Tibial artery (tissue), 4 donors: ENCODE results near the gene HSPA9.
"Not testable (repeated sequence)": the region's sequence is repeated elsewhere in the genome, so short reads cannot be mapped to it uniquely, and the experiment has no call there.

Source experiments
- DNase-seq, 2 donors: peaks; one replicate each; pipeline ENCODE4 v3.0.0-alpha.2; 2019
- H3K27ac ChIP-seq, 2 donors: fragments of 200-600 bp; sonication (generic) in 1 of 2; 1 replicate in 1 of 2; 2 replicates in 1 of 2; pipeline ENCODE4 v1.5.1; 2018 to 2019; ENCODE audit warnings: mild to moderate bottlenecking in 1 of 2
- H3K27me3 ChIP-seq, 2 donors: fragments of 200-600 bp; sonication (generic) in 1 of 2; one replicate each; pipeline versions ENCODE4 v1.5.1 to v1.6.0; 2016 to 2019
- H3K36me3 ChIP-seq, 3 donors: fragments of 200-600 bp; sonication (generic) in 2 of 3; one replicate each; pipeline ENCODE4 v1.5.1; 2016 to 2019; ENCODE audit warnings: mild to moderate bottlenecking in 2 of 3
- H3K4me1 ChIP-seq, 4 donors: fragments of 200-600 bp; sonication (generic) in 2 of 4; 1 replicate in 3 of 4; 2 replicates in 1 of 4; pipeline ENCODE4 v1.5.1; 2016 to 2019
- H3K4me3 ChIP-seq, 2 donors: fragments of 200-600 bp; sonication (generic) in 1 of 2; 1 replicate in 1 of 2; 2 replicates in 1 of 2; pipeline ENCODE4 v1.5.1; 2018 to 2019; ENCODE audit warnings: mild to moderate bottlenecking in 2 of 2
- H3K9me3 ChIP-seq, 3 donors: fragments of 200-600 bp; sonication (generic) in 1 of 3; one replicate each; pipeline ENCODE4 v1.5.1; 2016 to 2019
- CTCF ChIP-seq, 2 experiments: fragments of 200-600 bp in 1 of 2; fragments of 450-650 bp in 1 of 2; IDR thresholded peaks; one replicate each; pipeline ENCODE4 v1.5.1; 2017 to 2019; ENCODE audit warnings: antibody characterized with exemption in 2 of 2, mild to moderate bottlenecking in 1 of 2, moderate library complexity in 1 of 2
- intact Hi-C: fragments of 100-400 bp; cut with DNase I; formaldehyde crosslinking; loops from one replicate; pipeline ENCODE4 v1.15.0; 2023; ENCODE audit warnings: low total_unique reads

Gene HSPA9

DNA sequence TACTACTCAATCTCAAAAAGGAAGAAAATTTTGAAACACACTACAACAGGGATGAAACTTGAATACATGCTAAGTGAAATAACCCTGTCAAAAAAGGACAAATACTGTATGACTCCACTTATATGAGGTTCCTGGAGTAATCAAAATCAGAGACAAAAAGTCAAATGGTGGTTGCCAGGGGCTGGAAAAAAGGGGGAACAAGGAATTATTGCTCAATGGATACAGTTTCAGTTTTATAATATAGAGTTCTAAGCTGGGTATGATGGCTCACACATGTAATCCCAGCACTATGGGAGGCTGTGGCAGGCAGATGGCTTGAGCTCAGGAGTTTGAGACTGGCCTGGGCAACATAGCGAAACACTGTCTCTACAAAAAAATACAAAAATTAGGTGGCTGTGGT lies 61.2 kb downstream of the HSPA9 start:
- Histone ChIP-seq H3K4me1 (no peaks in the 10 kb centered on the region), H3K27me3 (no peaks in the 10 kb centered on the region), H3K4me3 (no peak overlapping the region), H3K36me3 (peaks cover 67 to 96% (median 87%) of the 10 kb centered on the region in 3 donors), H3K9me3 (no peaks in the 10 kb centered on the region), H3K27ac (no peak overlapping the region)
- no peak for TF ChIP-seq CTCF (IDR thresholded peaks at IDR 0.05)
- DNase-seq = no peak
- intact Hi-C loops = no loop called here

DNA sequence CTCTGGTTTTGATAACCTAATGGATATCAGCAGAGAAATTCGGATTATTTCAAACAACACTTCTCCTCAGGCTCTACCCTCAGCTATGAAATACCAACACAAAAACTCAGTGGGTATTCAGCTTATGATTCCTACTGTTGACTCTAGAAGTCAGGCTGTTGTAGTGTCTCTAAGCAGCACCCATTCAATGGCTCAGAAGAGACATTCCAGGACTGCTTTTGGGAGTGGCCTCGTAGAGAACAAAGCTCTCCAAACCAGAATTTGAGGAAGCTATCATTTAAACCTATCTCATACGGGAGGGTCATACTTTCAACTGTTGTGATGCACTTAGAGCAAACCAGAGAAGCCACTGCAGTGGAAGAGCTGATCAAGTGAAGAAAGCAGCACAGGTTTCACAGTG lies 66.2 kb downstream of the HSPA9 start:
- Histone ChIP-seq H3K4me1 (peaks cover 0 to 15% (median 15%) of the 10 kb centered on the region in 4 donors), H3K4me3 (no peak overlapping the region), H3K9me3 (no peaks in the 10 kb centered on the region), H3K36me3 (peaks cover 52 to 74% (median 68%) of the 10 kb centered on the region in 3 donors), H3K27me3 (no peaks in the 10 kb centered on the region), H3K27ac (no peak overlapping the region)
- no peak for DNase-seq
- no peak for TF ChIP-seq CTCF (IDR thresholded peaks at IDR 0.05)
- intact Hi-C loops = no loop called here

DNA sequence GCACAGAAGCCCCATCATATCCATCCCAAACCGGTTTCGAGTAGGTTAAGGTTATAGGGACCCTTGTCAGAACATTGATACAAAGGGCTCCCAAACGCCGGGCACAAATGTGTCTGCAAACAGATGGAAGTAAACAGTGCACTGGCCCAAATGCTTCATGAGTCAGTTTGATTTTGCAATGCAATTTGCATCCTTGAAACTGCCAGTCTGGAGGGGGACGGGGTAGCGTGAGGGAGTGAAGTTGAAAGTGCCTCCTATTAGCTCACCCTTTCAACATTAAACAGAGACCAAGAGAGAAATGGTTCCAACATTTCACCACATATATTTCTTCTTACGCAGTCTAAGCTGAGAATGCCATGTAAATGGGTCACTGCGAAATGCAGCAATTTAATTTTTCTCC lies 67.7 kb downstream of the HSPA9 start:
- Histone ChIP-seq H3K4me1 (peaks cover 0 to 23% (median 19%) of the 10 kb centered on the region in 4 donors), H3K36me3 (peaks cover 40 to 59% (median 53%) of the 10 kb centered on the region in 3 donors)
- H3K9me3 ChIP-seq, H3K4me3 ChIP-seq, intact Hi-C loops, H3K27me3 ChIP-seq, DNase-seq, H3K27ac ChIP-seq: not testable (repeated sequence)

DNA sequence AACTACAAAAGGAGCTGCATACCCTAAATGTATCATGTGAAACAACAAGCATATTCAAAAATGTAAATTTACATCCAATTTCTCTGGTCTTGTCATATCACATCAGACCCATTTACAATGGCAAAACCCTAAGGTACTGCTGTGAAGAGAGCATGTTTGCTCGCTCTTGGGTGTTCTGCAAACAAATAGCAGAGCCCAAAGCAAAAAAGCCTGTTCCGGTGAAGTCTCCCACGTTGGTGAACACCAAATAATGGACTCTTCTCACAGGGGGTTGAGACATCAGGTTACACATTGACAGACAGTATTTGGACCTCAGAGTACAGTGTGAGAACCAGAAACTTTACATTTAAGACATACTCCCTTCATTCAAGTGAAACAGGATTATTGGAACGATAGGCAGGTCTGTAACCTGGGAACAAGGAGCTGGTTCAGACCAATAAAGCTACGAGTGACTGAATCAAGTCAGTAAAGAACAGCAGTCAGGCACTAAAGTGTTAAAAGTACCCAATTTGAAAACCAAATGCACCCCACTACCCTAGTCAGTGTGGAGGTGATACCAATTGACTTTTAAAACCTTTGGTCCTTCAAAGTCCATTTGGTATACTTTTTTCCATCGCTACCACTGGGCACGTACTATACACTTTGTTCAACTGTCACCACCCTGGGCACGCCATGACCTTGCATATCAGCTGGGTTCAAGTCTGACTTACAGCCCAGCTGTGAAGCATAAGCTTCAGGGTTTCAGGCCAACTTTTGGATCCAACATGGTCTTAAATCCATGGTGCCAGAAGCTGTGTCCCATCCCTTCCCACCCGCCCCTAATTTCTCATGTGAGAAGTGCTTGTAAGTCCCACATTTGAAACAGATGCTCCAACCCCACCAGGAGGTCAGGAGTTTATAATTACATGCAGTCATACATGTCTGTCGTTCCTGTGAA lies 68.6 kb downstream of the HSPA9 start:
- H3K36me3 ChIP-seq = peaks cover 35 to 53% (median 48%) of the 10 kb centered on the region in 3 donors

GRCh38 chr5:138504799-138505198 lies 70.4 kb downstream of the HSPA9 start:
- DNase-seq = peak; percentile 21 to 79
- intact Hi-C loops = no loop called here
- Histone ChIP-seq H3K36me3 (peaks cover 23 to 35% (median 34%) of the 10 kb centered on the region in 3 donors), H3K4me1 (peaks cover 0 to 23% (median 19%) of the 10 kb centered on the region in 4 donors), H3K4me3 (no peak overlapping the region), H3K9me3 (no peaks in the 10 kb centered on the region), H3K27ac (peak overlapping the region in 1 of 2 donors; percentile 50), H3K27me3 (no peaks in the 10 kb centered on the region)
- no peak for TF ChIP-seq CTCF (IDR thresholded peaks at IDR 0.05)

More for the DNA sequence above, 68.6 kb downstream of the HSPA9 start:
- Histone ChIP-seq H3K4me3 (no peak overlapping the region), H3K27me3 (no peaks in the 10 kb centered on the region), H3K27ac (no peak overlapping the region), H3K4me1 (peaks cover 0 to 23% (median 19%) of the 10 kb centered on the region in 4 donors), H3K9me3 (no peaks in the 10 kb centered on the region)
- intact Hi-C loops = no loop called here
- no peak for TF ChIP-seq CTCF (IDR thresholded peaks at IDR 0.05)
- DNase-seq = no peak
